Neural crest cell (in vitro differentiated cells): ENCODE data around the gene MYOF. TPM values are rescaled to one million over a fixed set of nuclear protein-coding genes. Genes with fewer than 3 reads are reported as not detected.

Experiments
- DNase-seq: peaks from one replicate; pipeline ENCODE4 v3.0.0; 2021; ENCODE audit warnings: low read depth, mixed read lengths, low spot score
- H3K27ac Mint-ChIP-seq: one replicate; pipeline ENCODE4 v1.8.0; 2021; ENCODE audit warnings: mild to moderate bottlenecking, mixed read lengths; ENCODE audit not compliant: unreplicated experiment
- H3K27me3 Mint-ChIP-seq: 2 replicates; pipeline ENCODE4 v1.8.0; 2021; ENCODE audit warnings: low read depth, mild to moderate bottlenecking, mixed read lengths
- H3K36me3 Mint-ChIP-seq: 2 replicates; pipeline ENCODE4 v1.8.0; 2021; ENCODE audit warnings: low read depth, mild to moderate bottlenecking, mixed read lengths
- H3K4me1 Mint-ChIP-seq: 2 replicates; pipeline ENCODE4 v1.8.0; 2021; ENCODE audit warnings: mixed read lengths
- H3K4me3 Mint-ChIP-seq: one replicate; pipeline ENCODE4 v1.8.0; 2021; ENCODE audit warnings: mild to moderate bottlenecking, mixed read lengths
- H3K9me3 Mint-ChIP-seq: 2 replicates; pipeline ENCODE4 v1.8.0; 2021; ENCODE audit warnings: mixed read lengths
- total RNA-seq: library from RNA; stranded (reverse); gene quantifications from 2 replicates; pipeline ENCODE4 v1.2.1, GENCODE V29; 2021
- TF ChIP-seq, protein P1 (sequence below): fragments of 200-600 bp; sonication (generic); conservative IDR thresholded peaks from 2 replicates; pipeline ENCODE4 v1.5.0; 2021; ENCODE audit warnings: antibody characterized with exemption, mild to moderate bottlenecking

MYOF gene
- total RNA-seq, 1 donor from 2014 or later: 4.0 TPM

DNA sequence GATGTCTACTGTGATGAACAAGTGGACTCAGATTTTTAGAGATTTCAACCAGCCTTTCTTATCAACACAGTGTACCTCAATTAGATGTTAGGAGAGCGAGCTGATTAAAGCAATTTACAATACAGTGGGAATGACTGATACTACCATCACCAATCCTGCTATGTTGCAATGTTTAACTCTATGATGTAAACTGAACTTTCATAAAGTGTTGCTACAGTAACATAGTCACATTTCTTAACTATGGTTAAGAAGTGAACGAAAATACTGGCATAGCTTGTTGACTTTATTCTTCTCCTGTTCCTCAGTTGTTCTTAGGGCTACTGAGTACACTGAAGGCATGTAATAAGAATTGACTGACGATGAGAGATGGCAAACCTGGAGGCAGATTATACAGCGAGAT is 139.8 kb downstream of the MYOF start:
- H3K4me3 Mint-ChIP-seq: no peak overlapping the region
- no peaks in the 10 kb centered on the region for H3K36me3 Mint-ChIP-seq
- TF ChIP-seq, protein P1, sequence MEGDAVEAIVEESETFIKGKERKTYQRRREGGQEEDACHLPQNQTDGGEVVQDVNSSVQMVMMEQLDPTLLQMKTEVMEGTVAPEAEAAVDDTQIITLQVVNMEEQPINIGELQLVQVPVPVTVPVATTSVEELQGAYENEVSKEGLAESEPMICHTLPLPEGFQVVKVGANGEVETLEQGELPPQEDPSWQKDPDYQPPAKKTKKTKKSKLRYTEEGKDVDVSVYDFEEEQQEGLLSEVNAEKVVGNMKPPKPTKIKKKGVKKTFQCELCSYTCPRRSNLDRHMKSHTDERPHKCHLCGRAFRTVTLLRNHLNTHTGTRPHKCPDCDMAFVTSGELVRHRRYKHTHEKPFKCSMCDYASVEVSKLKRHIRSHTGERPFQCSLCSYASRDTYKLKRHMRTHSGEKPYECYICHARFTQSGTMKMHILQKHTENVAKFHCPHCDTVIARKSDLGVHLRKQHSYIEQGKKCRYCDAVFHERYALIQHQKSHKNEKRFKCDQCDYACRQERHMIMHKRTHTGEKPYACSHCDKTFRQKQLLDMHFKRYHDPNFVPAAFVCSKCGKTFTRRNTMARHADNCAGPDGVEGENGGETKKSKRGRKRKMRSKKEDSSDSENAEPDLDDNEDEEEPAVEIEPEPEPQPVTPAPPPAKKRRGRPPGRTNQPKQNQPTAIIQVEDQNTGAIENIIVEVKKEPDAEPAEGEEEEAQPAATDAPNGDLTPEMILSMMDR: no peak
- no peak overlapping the region for H3K27ac Mint-ChIP-seq
- no peaks in the 10 kb centered on the region for H3K9me3 Mint-ChIP-seq
- no peak for DNase-seq
- peaks cover 6% of the 10 kb centered on the region for H3K4me1 Mint-ChIP-seq
- H3K27me3 Mint-ChIP-seq: no peaks in the 10 kb centered on the region

DNA sequence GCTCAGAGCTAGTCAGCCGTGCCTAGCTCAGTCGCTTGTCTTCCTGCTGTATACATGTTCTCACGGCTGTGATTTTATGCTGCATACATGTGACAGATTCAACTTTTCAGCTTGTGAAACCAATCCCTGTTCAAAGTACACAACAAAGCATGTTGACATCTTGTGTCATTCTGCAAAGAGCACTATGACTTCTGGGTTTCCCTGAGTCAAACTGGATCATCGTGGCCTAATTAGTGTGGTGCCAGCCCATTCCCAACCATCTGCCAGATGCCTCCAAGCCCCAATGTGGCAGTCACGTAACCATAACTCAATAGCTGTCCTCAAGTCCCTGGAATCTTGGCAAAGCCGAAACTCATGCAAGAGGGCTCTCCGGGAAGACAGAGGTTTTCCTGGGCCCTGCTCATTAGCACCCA is 144.8 kb downstream of the MYOF start:
- Mint-ChIP-seq H3K4me3 (no peak overlapping the region), H3K27ac (no peak overlapping the region), H3K4me1 (no peaks in the 10 kb centered on the region), H3K27me3 (no peaks in the 10 kb centered on the region), H3K36me3 (no peaks in the 10 kb centered on the region), H3K9me3 (no peaks in the 10 kb centered on the region)
- DNase-seq: no peak
- TF ChIP-seq, protein P1: no peak

DNA sequence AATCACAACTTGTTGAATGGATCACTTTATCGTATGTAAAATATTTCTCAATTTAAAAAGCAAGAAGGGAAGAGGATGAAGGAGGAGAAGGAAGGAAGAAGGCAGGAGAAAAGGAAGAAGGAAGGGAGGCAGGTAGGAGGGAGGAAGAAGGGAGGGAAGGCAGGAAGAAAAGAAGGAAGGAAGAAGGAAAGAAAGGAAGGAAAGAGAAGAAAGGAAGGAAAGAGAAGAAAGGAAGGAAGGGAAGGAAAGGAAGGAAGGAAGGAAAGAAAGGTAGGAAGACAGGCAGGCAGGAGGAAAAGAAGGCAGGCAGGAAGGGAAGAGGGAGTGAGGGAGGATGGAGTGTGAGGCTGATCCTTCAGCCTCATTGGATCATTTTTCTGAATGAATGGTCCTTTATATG is 145.5 kb downstream of the MYOF start:
- H3K9me3 Mint-ChIP-seq: no peaks in the 10 kb centered on the region
- H3K36me3 Mint-ChIP-seq: no peaks in the 10 kb centered on the region
- H3K4me3 Mint-ChIP-seq: no peak overlapping the region
- no peaks in the 10 kb centered on the region for H3K27me3 Mint-ChIP-seq
- TF ChIP-seq, protein P1: no peak
- DNase-seq: no peak
- H3K27ac Mint-ChIP-seq: no peak overlapping the region
- no peaks in the 10 kb centered on the region for H3K4me1 Mint-ChIP-seq

DNA sequence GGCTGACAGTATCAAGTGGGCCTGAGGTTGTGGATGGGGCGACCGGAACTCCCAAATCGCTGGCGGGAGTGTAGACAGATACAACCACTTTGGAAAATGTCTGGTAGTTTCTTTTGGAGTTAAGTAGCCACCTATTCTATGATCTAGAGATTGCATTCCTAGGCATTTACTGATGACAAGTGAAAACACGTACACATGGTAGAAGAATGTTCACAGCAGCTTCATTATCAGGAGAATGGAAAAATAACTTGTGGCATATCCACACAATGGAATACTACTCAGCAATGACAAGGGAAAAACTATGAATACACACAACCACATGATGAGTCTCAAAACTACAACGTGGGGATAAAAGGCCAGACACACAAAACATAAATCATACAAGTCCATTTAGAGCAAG is 146.0 kb downstream of the MYOF start:
- Mint-ChIP-seq H3K4me3 (no peak overlapping the region), H3K9me3 (no peaks in the 10 kb centered on the region), H3K27ac (no peak overlapping the region), H3K4me1 (no peaks in the 10 kb centered on the region), H3K36me3 (no peaks in the 10 kb centered on the region), H3K27me3 (no peaks in the 10 kb centered on the region)
- DNase-seq: no peak
- TF ChIP-seq, protein P1: no peak

DNA sequence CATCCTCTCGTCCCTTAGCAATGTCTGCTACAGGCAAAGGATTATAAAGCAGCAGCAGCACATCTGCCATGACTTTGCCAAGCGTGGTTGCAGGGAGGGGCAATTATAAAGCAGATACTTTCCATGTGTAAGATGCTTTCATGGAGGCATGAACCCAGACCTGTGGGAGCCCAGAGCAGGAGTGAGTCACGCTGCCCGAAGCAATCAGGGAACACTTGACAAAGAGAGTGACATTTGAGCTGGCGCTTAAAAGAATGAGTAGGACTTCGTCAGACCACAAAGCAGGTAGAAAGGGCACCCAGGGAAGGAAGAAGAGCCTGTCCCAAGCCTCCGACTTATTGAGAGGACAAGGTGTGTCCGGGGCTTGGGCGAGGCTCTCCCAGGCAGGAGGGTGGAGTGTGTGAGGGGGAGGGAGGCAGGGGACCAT is 147.2 kb downstream of the MYOF start:
- Mint-ChIP-seq H3K36me3 (no peaks in the 10 kb centered on the region), H3K4me1 (no peaks in the 10 kb centered on the region), H3K27ac (no peak overlapping the region), H3K9me3 (no peaks in the 10 kb centered on the region), H3K27me3 (no peaks in the 10 kb centered on the region), H3K4me3 (no peak overlapping the region)
- TF ChIP-seq, protein P1: no peak
- DNase-seq: no peak

DNA sequence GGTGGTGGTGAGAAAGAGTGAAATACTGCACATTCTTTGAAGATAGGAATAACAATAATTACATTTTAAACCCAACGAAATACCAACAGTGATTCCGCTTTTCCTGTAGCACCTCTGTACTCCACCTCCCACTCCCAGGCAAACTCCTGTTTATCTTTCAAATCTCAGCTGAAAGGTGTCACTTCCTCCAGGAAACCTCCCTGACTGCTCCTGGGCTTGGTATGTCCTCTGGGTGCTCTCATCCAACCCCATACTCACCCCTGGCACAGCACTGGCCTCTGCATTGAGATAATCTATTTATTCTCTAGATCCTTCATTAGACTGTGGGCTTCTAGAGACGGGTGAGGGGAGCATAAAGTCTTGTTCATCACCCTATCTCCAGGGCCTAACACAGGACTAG is 148.0 kb downstream of the MYOF start:
- Mint-ChIP-seq H3K4me3 (no peak overlapping the region), H3K9me3 (no peaks in the 10 kb centered on the region), H3K27me3 (no peaks in the 10 kb centered on the region), H3K4me1 (no peaks in the 10 kb centered on the region), H3K36me3 (no peaks in the 10 kb centered on the region), H3K27ac (no peak overlapping the region)
- DNase-seq: no peak
- TF ChIP-seq, protein P1: no peak
